H9 (cell line): ENCODE data around the gene PGF. TPM values are rescaled to one million over a fixed set of nuclear protein-coding genes. Genes with fewer than 3 reads are reported as not detected.
A peak's percentile ranks its signal among the peaks of the same experiment; 100 is the strongest.

Experiments used
- DNase-seq: peaks from one replicate; pipeline ENCODE4 v3.0.0-alpha.2; 2017
- H2AFZ ChIP-seq: one replicate; pipeline ENCODE4 v1.6.1; 2013; ENCODE audit warnings: mild to moderate bottlenecking, low read length, control low read depth, moderate library complexity
- H2AK5ac ChIP-seq: 2 replicates; pipeline ENCODE4 v1.6.1; 2013; ENCODE audit warnings: low read length, control low read depth, mixed read lengths; ENCODE audit not compliant: insufficient read length
- H2BK120ac ChIP-seq: one replicate; pipeline ENCODE4 v1.6.1; 2013; ENCODE audit warnings: low read depth, mild to moderate bottlenecking, low read length, control low read depth, inconsistent platforms; ENCODE audit not compliant: poor library complexity, severe bottlenecking
- H2BK12ac ChIP-seq: 2 replicates; pipeline ENCODE4 v1.6.1; 2013; ENCODE audit warnings: low read length, control low read depth, mixed read lengths, low read depth; ENCODE audit not compliant: insufficient read length
- H2BK15ac ChIP-seq: 2 replicates; pipeline ENCODE4 v1.6.1; 2013; ENCODE audit warnings: low read depth, low read length, control low read depth
- H2BK20ac ChIP-seq: one replicate; pipeline ENCODE4 v1.6.1; 2013; ENCODE audit warnings: low read depth, mild to moderate bottlenecking, low read length, control low read depth, inconsistent platforms; ENCODE audit not compliant: poor library complexity, severe bottlenecking
- H2BK5ac ChIP-seq: 2 replicates; pipeline ENCODE4 v1.6.1; 2013; ENCODE audit warnings: low read length, control low read depth, mixed read lengths; ENCODE audit not compliant: insufficient read length
- H3K14ac ChIP-seq: 2 replicates; pipeline ENCODE4 v1.6.1; 2013; ENCODE audit warnings: low read length, control low read depth; ENCODE audit not compliant: insufficient read depth
- H3K18ac ChIP-seq: 2 replicates; pipeline ENCODE4 v1.6.1; 2013; ENCODE audit warnings: low read depth, mild to moderate bottlenecking, mixed read lengths, low read length, control low read depth; ENCODE audit not compliant: insufficient read length
- H3K23ac ChIP-seq: 2 replicates; pipeline ENCODE4 v1.6.1; 2013; ENCODE audit warnings: low read length, control low read depth, mixed read lengths, low read depth; ENCODE audit not compliant: insufficient read length
- H3K23me2 ChIP-seq: 2 replicates; pipeline ENCODE4 v1.6.1; 2013; ENCODE audit warnings: low read depth, mild to moderate bottlenecking, mixed read lengths, low read length, control low read depth; ENCODE audit not compliant: insufficient read length, poor library complexity, severe bottlenecking
- H3K27ac ChIP-seq: 2 replicates; pipeline ENCODE4 v1.5.1; 2013; ENCODE audit warnings: low read length, control low read depth, mixed read lengths, low read depth; ENCODE audit not compliant: insufficient read length
- H3K27me3 ChIP-seq: 2 replicates; pipeline ENCODE4 v1.6.1; 2013; ENCODE audit warnings: low read length, control low read depth, inconsistent platforms; ENCODE audit not compliant: insufficient read depth
- H3K4ac ChIP-seq: 2 replicates; pipeline ENCODE4 v1.6.1; 2013; ENCODE audit warnings: low read depth, mild to moderate bottlenecking, control low read depth, inconsistent platforms, low read length, moderate library complexity
- H3K4me1 ChIP-seq: 2 replicates; pipeline ENCODE4 v1.6.1; 2013; ENCODE audit warnings: low read length, control low read depth, inconsistent platforms; ENCODE audit not compliant: insufficient read depth
- H3K4me2 ChIP-seq: 2 replicates; pipeline ENCODE4 v1.6.1; 2013; ENCODE audit warnings: low read length, control low read depth, mixed read lengths; ENCODE audit not compliant: insufficient read length, insufficient read depth
- H3K56ac ChIP-seq: 2 replicates; pipeline ENCODE4 v1.6.1; 2013; ENCODE audit warnings: low read depth, mild to moderate bottlenecking, mixed read lengths, low read length, control low read depth; ENCODE audit not compliant: insufficient read length
- H3K79me1 ChIP-seq: 2 replicates; pipeline ENCODE4 v1.6.1; 2013; ENCODE audit warnings: low read depth, mild to moderate bottlenecking, moderate library complexity, low read length, control low read depth, inconsistent platforms; ENCODE audit not compliant: insufficient read depth, poor library complexity, severe bottlenecking
- H3K79me2 ChIP-seq: 2 replicates; pipeline ENCODE4 v1.6.1; 2013; ENCODE audit warnings: low read length, control low read depth, inconsistent platforms; ENCODE audit not compliant: insufficient read depth
- H3K9ac ChIP-seq: 2 replicates; pipeline ENCODE4 v1.6.1; 2013; ENCODE audit warnings: low read length, control low read depth, mixed read lengths; ENCODE audit not compliant: insufficient read length; ENCODE audit errors: extremely low read depth
- H3K9me3 ChIP-seq: one replicate; pipeline ENCODE4 v1.6.1; 2013; ENCODE audit warnings: low read depth, low read length, inconsistent platforms; ENCODE audit not compliant: control insufficient read depth
- H3T11ph ChIP-seq: one replicate; pipeline ENCODE4 v1.6.1; 2013; ENCODE audit warnings: mild to moderate bottlenecking, low read length, control low read depth, inconsistent platforms
- H4K20me1 ChIP-seq: one replicate; pipeline ENCODE4 v1.6.1; 2013; ENCODE audit not compliant: control insufficient read depth, insufficient read length, insufficient read depth
- H4K5ac ChIP-seq: 2 replicates; pipeline ENCODE4 v1.6.1; 2013; ENCODE audit warnings: low read depth, mild to moderate bottlenecking, mixed read lengths, low read length, control low read depth; ENCODE audit not compliant: insufficient read length
- H4K8ac ChIP-seq: replicated peaks from 2 replicates; pipeline ENCODE4 v1.6.1; 2013; ENCODE audit warnings: low read length, control low read depth, mixed read lengths, low read depth; ENCODE audit not compliant: insufficient read length
- H4K91ac ChIP-seq: 2 replicates; pipeline ENCODE4 v1.6.1; 2013; ENCODE audit warnings: low read depth, mild to moderate bottlenecking, moderate library complexity, mixed read lengths, low read length, control low read depth; ENCODE audit not compliant: insufficient read length
- H3K27ac Mint-ChIP-seq, 3 experiments: 2 replicates in 2 of 3; 3 replicates in 1 of 3; pipeline ENCODE4 v1.8.0; 2020 to 2021; ENCODE audit warnings: mixed read lengths in 3 of 3, mild to moderate bottlenecking in 1 of 3, moderate library complexity in 1 of 3
- H3K27me3 Mint-ChIP-seq: 2 replicates; pipeline ENCODE4 v1.8.0; 2021; ENCODE audit warnings: low read depth, mild to moderate bottlenecking, moderate library complexity, mixed read lengths
- H3K36me3 Mint-ChIP-seq, 3 experiments: 2 replicates in 2 of 3; 3 replicates in 1 of 3; pipeline ENCODE4 v1.8.0; 2020 to 2021; ENCODE audit warnings: low read depth in 3 of 3, mixed read lengths in 3 of 3; ENCODE audit not compliant: insufficient read depth in 1 of 3
- H3K4me1 Mint-ChIP-seq, 2 experiments: 2 replicates each; pipeline ENCODE4 v1.8.0; 2020; ENCODE audit warnings: mixed read lengths in 2 of 2
- H3K4me3 Mint-ChIP-seq, 2 experiments: 2 replicates in 1 of 2; 3 replicates in 1 of 2; pipeline ENCODE4 v1.8.0; 2020 to 2021; ENCODE audit warnings: mild to moderate bottlenecking in 2 of 2, mixed read lengths in 2 of 2, moderate library complexity in 1 of 2
- H3K9me3 Mint-ChIP-seq, 2 experiments: 2 replicates in 1 of 2; 3 replicates in 1 of 2; pipeline ENCODE4 v1.8.0; 2020; ENCODE audit warnings: mild to moderate bottlenecking in 2 of 2, mixed read lengths in 2 of 2, moderate library complexity in 1 of 2
- CTCF ChIP-seq: fragments of 200-600 bp; sonication (generic); conservative IDR thresholded peaks from 3 replicates; pipeline ENCODE4 v1.8.0; 2021; ENCODE audit warnings: antibody characterized with exemption, mild to moderate bottlenecking
- WGBS: extraction: QIAGEN DNeasy Blood & Tissue Kit; methylation state at CpG from one replicate; pipeline ENCODE4 v1.1.7; 2013; ENCODE audit warnings: missing lambda C conversion rate, low lambda C conversion rate, mixed read lengths; ENCODE audit not compliant: insufficient read length; ENCODE audit errors: extremely low coverage; 5-methylcytosine and 5-hydroxymethylcytosine counted together
- total RNA-seq: library from RNA; stranded (reverse); gene quantifications from 2 replicates; pipeline ENCODE4 v1.2.1, GENCODE V29; 2021

Gene PGF
- total RNA-seq, 1 experiment from 2014 or later = 2.3 TPM

- H4K5ac ChIP-seq = no peak overlapping the region
- no peaks in the 10 kb centered on the region for H3K79me1 ChIP-seq
- H2AFZ ChIP-seq = no peak overlapping the region
- H4K20me1 ChIP-seq = peaks cover 5% of the 10 kb centered on the region
- H2BK120ac ChIP-seq = no peak overlapping the region
- H2BK15ac ChIP-seq = no peak overlapping the region
- Mint-ChIP-seq H3K36me3 (no peaks in the 10 kb centered on the region), H3K4me1 (peaks cover 5 to 14% of the 10 kb centered on the region in 2 experiments), H3K27me3 (no peaks in the 10 kb centered on the region), H3K4me3 (peak overlapping the region in 1 of 2 experiments; percentile 24; a peak in 1 of 5 replicates), H3K9me3 (no peaks in the 10 kb centered on the region), H3K27ac (peak overlapping the region; percentile 54 to 81 (median 75); a peak in 4 of 7 replicates)
- H3K4ac ChIP-seq = no peak overlapping the region
- H2BK5ac ChIP-seq = no peak overlapping the region
- no peaks in the 10 kb centered on the region for H3K27me3 ChIP-seq
- no peak overlapping the region for H3K4me2 ChIP-seq
- no peak overlapping the region for H3K18ac ChIP-seq
- H2AK5ac ChIP-seq = no peak overlapping the region
- H2BK12ac ChIP-seq = no peak overlapping the region
- peak; percentile 95 for TF ChIP-seq CTCF
- no peak overlapping the region for H3K27ac ChIP-seq
- H4K91ac ChIP-seq = no peak overlapping the region
- WGBS = no CpG with 5 or more reads among the region's 17 CpGs
- no peaks in the 10 kb centered on the region for H3K79me2 ChIP-seq
- no peak overlapping the region for H3K56ac ChIP-seq
- no peak overlapping the region for H4K8ac ChIP-seq
- no peaks in the 10 kb centered on the region for H3K23me2 ChIP-seq
- peak; percentile 84 for DNase-seq
- H3K9me3 ChIP-seq = no peaks in the 10 kb centered on the region
- H3K9ac ChIP-seq = no peak overlapping the region
- no peaks in the 10 kb centered on the region for H3K4me1 ChIP-seq
- H3T11ph ChIP-seq = no peak overlapping the region
- H3K14ac ChIP-seq = no peak overlapping the region
- no peak overlapping the region for H3K23ac ChIP-seq
- no peak overlapping the region for H2BK20ac ChIP-seq
These were observed 9.3 kb downstream of the PGF start for GRCh38 chr14:74945852-74946658.
